ENCODE data around the gene P3H4.

The P3H4 gene

DNA sequence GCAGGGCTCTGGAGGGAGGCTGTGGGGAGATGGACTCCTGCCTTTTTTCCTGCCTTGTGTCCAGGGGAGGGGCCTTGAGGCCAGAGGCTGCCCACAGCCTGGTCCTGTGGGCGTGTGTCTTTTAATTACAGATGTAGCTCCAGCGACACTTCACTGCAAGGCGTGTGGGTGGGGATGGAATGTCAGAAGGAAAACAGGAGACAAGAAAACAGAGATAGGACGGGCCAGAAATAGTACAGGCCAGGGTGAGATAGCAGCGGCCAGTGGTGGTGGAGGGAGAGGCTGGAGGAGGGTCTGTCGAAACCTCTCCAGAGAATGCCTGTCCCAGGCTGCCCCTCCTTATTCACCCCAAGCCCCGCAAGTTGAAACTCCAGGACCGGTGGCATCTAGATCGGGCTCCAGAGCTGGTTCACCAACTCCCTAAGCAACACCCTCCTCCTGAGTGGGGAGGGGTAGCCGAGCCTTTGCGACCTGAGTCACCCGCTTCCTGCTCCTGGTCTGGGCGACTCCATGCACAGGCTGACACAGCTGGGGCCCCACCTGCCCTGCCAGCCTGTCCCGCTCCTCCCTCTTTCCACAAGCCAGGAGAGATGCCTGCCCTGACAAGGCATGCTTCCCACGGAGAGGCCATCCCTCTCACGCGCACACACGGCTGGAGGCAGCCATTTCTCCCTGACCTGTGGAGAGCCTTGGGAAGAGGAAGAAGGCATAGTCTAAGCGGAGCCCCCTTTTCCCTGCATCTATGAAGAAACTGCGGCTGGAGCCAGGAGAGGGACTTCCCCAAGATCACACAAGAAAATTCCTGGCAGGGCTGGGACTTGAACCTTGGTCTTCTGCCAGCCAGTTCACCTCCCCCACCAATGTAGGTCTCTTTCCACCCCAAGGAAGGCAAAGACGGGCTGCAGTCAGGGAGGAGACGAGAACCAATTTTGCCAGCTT lies 18.6 kb downstream of the P3H4 start:
- DNase-seq (ENCODE audit: extremely low spot score): no peak
- TF ChIP-seq CTCF (IDR thresholded peaks at IDR 0.05; ENCODE audit: control extremely low read depth, extremely low read depth, low read depth, missing control alignments): no peak
- CTCF ChIA-PET: no interaction called here
- POLR2A ChIA-PET: no interaction called here

DNA sequence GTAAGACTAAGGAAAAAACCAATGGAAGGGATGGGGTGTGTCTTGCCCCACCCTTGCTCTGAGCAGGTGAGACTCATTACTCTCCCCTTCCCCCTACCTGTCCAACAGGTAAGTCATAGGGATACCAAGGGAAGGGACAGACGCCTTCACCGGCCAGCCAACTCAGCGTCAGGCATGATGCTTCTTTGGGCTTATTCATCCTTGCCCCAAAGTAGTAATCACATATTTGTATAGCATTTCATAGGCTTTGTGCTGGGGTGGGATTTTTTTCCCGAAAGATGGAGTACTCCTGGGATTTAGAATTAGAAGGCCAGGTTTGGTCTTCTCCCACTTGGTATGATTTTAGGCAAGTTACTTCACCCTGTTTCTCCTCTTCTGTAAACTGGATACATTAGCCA lies 24.7 kb downstream of the P3H4 start:
- no peak for DNase-seq (ENCODE audit: extremely low spot score)
- CTCF ChIA-PET: interaction anchor here (0.7 to 2.5 kb wide), 11 partner anchors 10 to 108 kb away, joined by 3 to 25 read pairs (median 6); partner anchors contain the start of gene P3H4
- TF ChIP-seq CTCF (IDR thresholded peaks at IDR 0.05; ENCODE audit: control extremely low read depth, extremely low read depth, low read depth, missing control alignments): no peak
- POLR2A ChIA-PET: interaction anchor here (0.6 to 1.9 kb wide), 3 partner anchors 10 to 109 kb away, joined by 3 to 8 read pairs (median 4); partner anchors contain the start of gene EIF1

DNA sequence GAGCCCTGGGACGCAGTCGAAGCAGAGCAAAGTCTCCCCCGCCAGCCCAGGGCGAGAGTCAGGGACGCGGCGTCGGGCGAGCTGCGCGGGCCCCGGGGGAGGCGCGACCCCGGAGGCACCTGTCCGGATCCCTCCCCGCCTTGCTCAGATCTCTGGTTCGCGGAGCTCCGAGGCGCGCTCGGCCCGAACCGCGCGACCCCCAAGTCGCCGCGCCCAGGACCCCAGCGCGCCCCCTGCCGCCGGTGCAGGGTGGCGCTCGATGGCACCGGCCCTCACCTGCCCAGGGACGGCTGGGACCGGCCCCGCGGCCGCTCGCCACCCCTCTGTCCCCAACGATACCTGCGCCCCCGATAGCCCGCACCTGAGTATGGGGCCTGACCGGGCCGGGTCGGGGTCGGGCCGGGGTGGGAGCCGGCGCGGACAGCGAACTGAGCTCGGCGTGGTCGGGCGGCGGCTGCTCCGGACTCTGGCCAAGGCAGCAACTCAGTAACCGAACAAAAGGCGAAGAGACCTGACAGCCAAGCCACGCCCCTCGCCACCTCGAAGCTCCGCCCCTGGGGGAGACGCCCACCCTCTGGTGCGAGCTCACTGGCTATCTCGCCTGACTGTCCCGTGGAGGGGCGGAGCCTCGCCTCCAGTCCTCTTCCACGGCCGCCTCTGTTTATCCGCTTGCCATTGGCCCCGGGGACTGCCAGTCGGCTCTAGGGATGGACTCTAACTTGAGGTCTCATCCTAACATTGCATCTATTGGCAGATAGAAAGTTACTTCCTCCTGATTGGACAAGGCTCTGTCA lies 25.3 kb downstream of the P3H4 start, which contains the start of gene JUP:
Gene JUP (minus strand): TSS at position 485 of the 794 bp plus-strand sequence. CDS start 14,857 bp downstream, outside the sequence.
- ChIA-PET CTCF (interaction anchor here (0.7 to 2.5 kb wide), 14 partner anchors 9 to 123 kb away, joined by 3 to 25 read pairs (median 5); partner anchors contain the start of gene P3H4), POLR2A (interaction anchor here (0.6 to 1.9 kb wide), 3 partner anchors 9 to 108 kb away, joined by 3 to 8 read pairs (median 4); partner anchors contain the start of gene EIF1)
- peak; percentile 46 for TF ChIP-seq CTCF (IDR thresholded peaks at IDR 0.05; ENCODE audit: control extremely low read depth, extremely low read depth, low read depth, missing control alignments)
- DNase-seq (ENCODE audit: extremely low spot score): peak; percentile 95

GRCh38 chr17:41785859-41786226 lies 25.9 kb downstream of the P3H4 start:
- DNase-seq (ENCODE audit: extremely low spot score): no peak

DNA sequence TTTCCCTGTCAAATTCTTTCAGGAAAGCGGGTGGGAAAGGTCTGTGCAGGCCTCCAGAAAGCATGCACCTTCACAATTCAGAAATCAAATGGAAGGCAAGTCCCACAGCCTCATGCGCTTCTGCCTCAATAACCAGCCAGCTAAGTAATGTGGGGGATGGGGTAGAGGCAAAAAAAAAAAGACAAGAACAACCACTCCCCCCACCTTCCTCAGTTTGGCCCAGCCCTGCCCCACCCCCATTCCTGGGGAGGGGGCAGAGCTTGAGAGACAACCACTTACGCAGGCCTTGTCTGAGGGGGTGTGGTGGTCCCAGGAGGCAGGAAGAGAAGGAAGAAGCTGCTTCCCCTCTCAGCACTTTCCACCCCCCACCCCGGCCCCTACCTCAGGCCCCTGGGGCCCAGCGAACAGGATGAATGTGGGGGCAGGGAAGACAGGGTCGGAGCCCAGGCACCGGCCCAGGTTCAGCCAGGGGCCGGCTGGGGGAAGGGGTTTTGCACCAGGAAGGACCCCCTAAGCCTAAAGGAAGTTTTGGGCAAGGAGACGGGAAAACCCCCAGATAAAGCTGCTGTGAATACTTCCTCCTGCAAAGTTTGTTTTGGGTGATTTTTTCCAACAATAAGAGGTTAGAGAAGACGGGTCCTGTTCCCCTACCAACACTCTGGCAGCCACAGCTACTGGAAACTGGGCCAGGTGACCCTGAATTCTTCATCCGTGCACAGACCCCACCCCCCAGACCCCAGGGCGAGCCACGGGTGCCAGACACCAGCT lies 26.5 kb downstream of the P3H4 start:
- no peak for DNase-seq (ENCODE audit: extremely low spot score)
- ChIA-PET POLR2A (interaction anchor here (0.7 to 1.9 kb wide), 2 partner anchors 28 to 96 kb away, joined by 3 to 8 read pairs; partner anchors contain the start of gene EIF1), CTCF (interaction anchor here (1.1 to 2.5 kb wide), 7 partner anchors 11 to 89 kb away, joined by 3 to 25 read pairs (median 6); no protein-coding TSS in a partner anchor)
- TF ChIP-seq CTCF (IDR thresholded peaks at IDR 0.05; ENCODE audit: control extremely low read depth, extremely low read depth, low read depth, missing control alignments): no peak

More at GRCh38 chr17:41785859-41786226, 25.9 kb downstream of the P3H4 start:
- CTCF ChIA-PET: interaction anchor here (1.1 to 2.5 kb wide), 12 partner anchors 11 to 123 kb away, joined by 3 to 25 read pairs (median 5); partner anchors contain the start of gene P3H4
- TF ChIP-seq CTCF (IDR thresholded peaks at IDR 0.05; ENCODE audit: control extremely low read depth, extremely low read depth, low read depth, missing control alignments): no peak
- POLR2A ChIA-PET: interaction anchor here (0.7 to 1.9 kb wide), 2 partner anchors 29 to 97 kb away, joined by 3 to 8 read pairs; partner anchors contain the start of gene EIF1
